HCT116 (cell line): Measurements from ENCODE around the gene ERN1. TPM values are rescaled to one million over a fixed set of nuclear protein-coding genes. Genes with fewer than 3 reads are reported as not detected.

Experiments used
- ATAC-seq: fragments of 200-7000 bp; cut with Tn5 transposase; 2 replicates; pipeline ENCODE4 v1.9.1; 2020; ENCODE audit warnings: mild to moderate bottlenecking, moderate library complexity
- BruUV-seq: library from RNA; stranded (reverse); fragments of 400-500 nt; replicated peaks from 2 replicates; lab custom pipeline; 2021; lab: Mats Ljungman, UMichigan
- CTCF ChIA-PET: fragments of 300-600 bp; sonication (Branson Sonifier 250); formaldehyde crosslinking; loops from one replicate; lab custom pipeline; 2021; ENCODE audit warnings: antibody characterized with exemption; lab: Charles Lee
- POLR2A ChIA-PET: fragments of 300-600, 350-600 bp; sonication (Branson Sonifier 250); formaldehyde crosslinking; loops from one replicate; lab custom pipeline; 2021; ENCODE audit warnings: antibody characterized with exemption; lab: Charles Lee
- RAD21 ChIA-PET, 2 experiments: fragments of 300-600 bp; sonication (Branson Sonifier 250); formaldehyde crosslinking; loops; one replicate each; lab custom pipeline; 2023; ENCODE audit warnings: low total read pairs in 2 of 2; ENCODE audit not compliant: uncharacterized antibody in 2 of 2, unreplicated experiment in 2 of 2, low non-redundant PET in 1 of 2; lab: Charles Lee
- DNase-seq: peaks from one replicate; pipeline ENCODE4 v3.0.0-alpha.2; 2010; ENCODE audit warnings: low read depth, low spot score
- H2AFZ ChIP-seq: fragments of 200-600 bp; shearing (Covaris generic), sonication (generic); 2 replicates; pipeline ENCODE4 v1.6.1; 2017; ENCODE audit warnings: low read depth, mixed run types, mixed read lengths, antibody characterized with exemption, low read length; ENCODE audit not compliant: poor library complexity, severe bottlenecking
- H3K27ac ChIP-seq: 2 replicates; pipeline ENCODE4 v1.5.1; 2012; ENCODE audit warnings: low read depth, low read length
- H3K27me3 ChIP-seq: fragments of 200-600 bp; sonication (generic); 2 replicates; pipeline ENCODE4 v1.6.1; 2016; ENCODE audit warnings: mixed run types, low read length, mixed read lengths; ENCODE audit not compliant: insufficient read depth
- H3K36me3 ChIP-seq, 2 experiments: fragments of 200-500 bp in 1 of 2; fragments of 200-600 bp in 1 of 2; sonication (Bioruptor generic) in 1 of 2; sonication (generic) in 1 of 2; 2 replicates each; pipeline versions ENCODE4 v1.5.1 to v1.6.1; 2014 to 2016; ENCODE audit warnings: low read length in 2 of 2, inconsistent platforms in 1 of 2, mixed read lengths in 1 of 2, mixed run types in 1 of 2; ENCODE audit not compliant: insufficient read depth in 2 of 2, control insufficient read depth in 1 of 2
- H3K4me1 ChIP-seq, 2 experiments: fragments of 200-600 bp in 1 of 2; sonication (generic) in 1 of 2; 2 replicates each; pipeline versions ENCODE4 v1.5.1 to v1.6.1; 2012 to 2017; ENCODE audit warnings: low read length in 2 of 2, inconsistent platforms in 1 of 2, mild to moderate bottlenecking in 1 of 2, mixed read lengths in 1 of 2, mixed run types in 1 of 2, moderate library complexity in 1 of 2; ENCODE audit not compliant: insufficient read depth in 2 of 2, control insufficient read depth in 1 of 2
- H3K4me2 ChIP-seq: fragments of 200-600 bp; sonication (generic); 2 replicates; pipeline ENCODE4 v1.6.1; 2017; ENCODE audit warnings: mixed run types, low read length, mixed read lengths
- H3K4me3 ChIP-seq, 2 experiments: fragments of 200-600 bp in 1 of 2; sonication (generic) in 1 of 2; replicated peaks in 1 of 2; 2 replicates each; pipeline ENCODE4 v1.5.1; 2011 to 2016; ENCODE audit warnings: low read length in 2 of 2, control low read depth in 1 of 2, low read depth in 1 of 2, mild to moderate bottlenecking in 1 of 2, mixed read lengths in 1 of 2, mixed run types in 1 of 2
- H3K79me2 ChIP-seq: fragments of 200-600 bp; sonication (generic); 2 replicates; pipeline ENCODE4 v1.6.1; 2017; ENCODE audit warnings: mild to moderate bottlenecking, mixed run types, low read length, moderate library complexity, mixed read lengths; ENCODE audit not compliant: insufficient read depth
- H3K9ac ChIP-seq: fragments of 200-600 bp; sonication (generic); 2 replicates; pipeline ENCODE4 v1.6.1; 2016; ENCODE audit warnings: low read length, mixed read lengths
- H3K9me2 ChIP-seq: fragments of 200-600 bp; sonication (generic), shearing (Covaris generic); 2 replicates; pipeline ENCODE4 v1.6.1; 2017; ENCODE audit warnings: mixed run types, mild to moderate bottlenecking, moderate library complexity; ENCODE audit not compliant: insufficient read depth
- H3K9me3 ChIP-seq, 2 experiments: fragments of 200-500 bp in 1 of 2; fragments of 200-600 bp in 1 of 2; sonication (Bioruptor generic) in 1 of 2; sonication (generic) in 1 of 2; 2 replicates each; pipeline ENCODE4 v1.6.1; 2014 to 2017; ENCODE audit warnings: low read length in 2 of 2, mixed read lengths in 2 of 2, inconsistent platforms in 1 of 2, low read depth in 1 of 2, mild to moderate bottlenecking in 1 of 2, mixed run types in 1 of 2, moderate library complexity in 1 of 2; ENCODE audit not compliant: control insufficient read depth in 1 of 2, insufficient read depth in 1 of 2
- H4K20me1 ChIP-seq: fragments of 200-600 bp; sonication (generic), shearing (Covaris generic); 2 replicates; pipeline ENCODE4 v1.6.1; 2017; ENCODE audit warnings: mixed run types, mild to moderate bottlenecking, moderate library complexity; ENCODE audit not compliant: insufficient read depth
- CBX3 ChIP-seq: IDR thresholded peaks from 2 replicates; pipeline ENCODE4 v1.6.1; 2012; ENCODE audit warnings: low read depth
- EGR1 ChIP-seq: IDR thresholded peaks from 2 replicates; pipeline ENCODE4 v1.6.1; 2012; ENCODE audit warnings: low read depth
- ELF1 ChIP-seq: IDR thresholded peaks from 2 replicates; pipeline ENCODE4 v1.6.1; 2012; ENCODE audit warnings: low read depth, borderline replicate concordance
- JUND ChIP-seq: IDR thresholded peaks from 2 replicates; pipeline ENCODE4 v1.6.1; 2012
- POLR2A ChIP-seq: IDR thresholded peaks from 2 replicates; pipeline ENCODE4 v1.7.0; 2011; ENCODE audit warnings: borderline replicate concordance; ENCODE audit not compliant: insufficient read depth, insufficient read length; ENCODE audit errors: extremely low read depth
- POLR2AphosphoS5 ChIP-seq: IDR thresholded peaks from 2 replicates; pipeline ENCODE4 v1.6.1; 2011; ENCODE audit warnings: mild to moderate bottlenecking, low read depth, low read length, moderate library complexity
- SIN3A ChIP-seq: IDR thresholded peaks from 2 replicates; pipeline ENCODE4 v1.6.1; 2012; ENCODE audit warnings: low read depth
- SP1 ChIP-seq: IDR thresholded peaks from 2 replicates; pipeline ENCODE4 v1.6.1; 2012; ENCODE audit warnings: low read depth
- SRF ChIP-seq: IDR thresholded peaks from 2 replicates; pipeline ENCODE4 v1.6.1; 2012; ENCODE audit warnings: low read depth
- YY1 ChIP-seq: IDR thresholded peaks from 2 replicates; pipeline ENCODE4 v1.6.1; 2011; ENCODE audit warnings: low read length, low read depth, moderate library complexity, mild to moderate bottlenecking; ENCODE audit not compliant: insufficient replicate concordance; ENCODE audit errors: extremely low read depth
- ZFX ChIP-seq: fragments of 450-650 bp; IDR thresholded peaks from 2 replicates; pipeline ENCODE4 v1.6.1; 2017
- ZNF274 ChIP-seq: fragments of 200-500 bp; sonication (Bioruptor generic); IDR thresholded peaks from 2 replicates; pipeline ENCODE4 v1.6.1; 2014; ENCODE audit warnings: mild to moderate bottlenecking, low read depth, low read length, inconsistent platforms
- intact Hi-C: fragments of 100-400 bp; cut with micrococcal nuclease; formaldehyde crosslinking; loops from 2 replicates; pipeline ENCODE4 v1.10.0; 2022
- total RNA-seq: library from RNA; stranded (reverse); gene quantifications from one replicate; pipeline ENCODE4 v1.2.1, GENCODE V29; 2021; ENCODE audit not compliant: unreplicated experiment
- TF ChIP-seq, protein P1 (sequence below), 3 experiments: fragments of 200-600 bp in 1 of 3; sonication (generic) in 1 of 3; IDR thresholded peaks in 2 of 3; conservative IDR thresholded peaks in 1 of 3; 2 replicates each; pipeline ENCODE4 v1.5.1; 2012 to 2017; ENCODE audit warnings: low read depth in 2 of 3, low read length in 2 of 3, antibody characterized with exemption in 1 of 3, borderline replicate concordance in 1 of 3, control low read depth in 1 of 3, mild to moderate bottlenecking in 1 of 3, mixed read lengths in 1 of 3, mixed run types in 1 of 3, moderate library complexity in 1 of 3; ENCODE audit not compliant: insufficient read depth in 1 of 3
- TF ChIP-seq, protein P2 (sequence below): IDR thresholded peaks from 2 replicates; pipeline ENCODE4 v1.6.1; 2011; ENCODE audit warnings: mild to moderate bottlenecking, low read length, moderate library complexity; ENCODE audit not compliant: insufficient replicate concordance; ENCODE audit errors: extremely low read depth
- TF ChIP-seq, protein P3 (sequence below): IDR thresholded peaks from 2 replicates; pipeline ENCODE4 v1.6.1; 2012

The ERN1 gene
- total RNA-seq, 1 experiment from 2014 or later, result 28.2 TPM

- no peaks in the 10 kb centered on the region for H3K9me2 ChIP-seq
- H3K79me2 ChIP-seq, result no peaks in the 10 kb centered on the region
- no peak overlapping the region for H3K27ac ChIP-seq
- H3K4me3 ChIP-seq, result no peak overlapping the region
- intact Hi-C loops, result no loop called here
- ChIA-PET CTCF (interaction anchor here (0.9 kb wide), 1 partner anchor 111 kb away, joined by 3 read pairs; no protein-coding TSS in a partner anchor), RAD21 (no interaction called here), POLR2A (interaction anchor here (1.5 kb wide), 1 partner anchor 9 kb away, joined by 3 read pairs; the partner anchor contains the start of gene ERN1)
- H3K27me3 ChIP-seq, result no peaks in the 10 kb centered on the region
- no peak overlapping the region for H2AFZ ChIP-seq
- TF ChIP-seq CBX3, result no peak
- TF ChIP-seq, protein P1, sequence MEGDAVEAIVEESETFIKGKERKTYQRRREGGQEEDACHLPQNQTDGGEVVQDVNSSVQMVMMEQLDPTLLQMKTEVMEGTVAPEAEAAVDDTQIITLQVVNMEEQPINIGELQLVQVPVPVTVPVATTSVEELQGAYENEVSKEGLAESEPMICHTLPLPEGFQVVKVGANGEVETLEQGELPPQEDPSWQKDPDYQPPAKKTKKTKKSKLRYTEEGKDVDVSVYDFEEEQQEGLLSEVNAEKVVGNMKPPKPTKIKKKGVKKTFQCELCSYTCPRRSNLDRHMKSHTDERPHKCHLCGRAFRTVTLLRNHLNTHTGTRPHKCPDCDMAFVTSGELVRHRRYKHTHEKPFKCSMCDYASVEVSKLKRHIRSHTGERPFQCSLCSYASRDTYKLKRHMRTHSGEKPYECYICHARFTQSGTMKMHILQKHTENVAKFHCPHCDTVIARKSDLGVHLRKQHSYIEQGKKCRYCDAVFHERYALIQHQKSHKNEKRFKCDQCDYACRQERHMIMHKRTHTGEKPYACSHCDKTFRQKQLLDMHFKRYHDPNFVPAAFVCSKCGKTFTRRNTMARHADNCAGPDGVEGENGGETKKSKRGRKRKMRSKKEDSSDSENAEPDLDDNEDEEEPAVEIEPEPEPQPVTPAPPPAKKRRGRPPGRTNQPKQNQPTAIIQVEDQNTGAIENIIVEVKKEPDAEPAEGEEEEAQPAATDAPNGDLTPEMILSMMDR (IDR thresholded peaks at IDR 0.05 in 2 of 3, conservative IDR thresholded peaks at IDR 0.05 in 1 of 3; ENCODE audit: borderline replicate concordance in 1 of 3, insufficient read depth in 1 of 3, low read depth in 2 of 3, low read length in 2 of 3), result no peak
- TF ChIP-seq, protein P2, sequence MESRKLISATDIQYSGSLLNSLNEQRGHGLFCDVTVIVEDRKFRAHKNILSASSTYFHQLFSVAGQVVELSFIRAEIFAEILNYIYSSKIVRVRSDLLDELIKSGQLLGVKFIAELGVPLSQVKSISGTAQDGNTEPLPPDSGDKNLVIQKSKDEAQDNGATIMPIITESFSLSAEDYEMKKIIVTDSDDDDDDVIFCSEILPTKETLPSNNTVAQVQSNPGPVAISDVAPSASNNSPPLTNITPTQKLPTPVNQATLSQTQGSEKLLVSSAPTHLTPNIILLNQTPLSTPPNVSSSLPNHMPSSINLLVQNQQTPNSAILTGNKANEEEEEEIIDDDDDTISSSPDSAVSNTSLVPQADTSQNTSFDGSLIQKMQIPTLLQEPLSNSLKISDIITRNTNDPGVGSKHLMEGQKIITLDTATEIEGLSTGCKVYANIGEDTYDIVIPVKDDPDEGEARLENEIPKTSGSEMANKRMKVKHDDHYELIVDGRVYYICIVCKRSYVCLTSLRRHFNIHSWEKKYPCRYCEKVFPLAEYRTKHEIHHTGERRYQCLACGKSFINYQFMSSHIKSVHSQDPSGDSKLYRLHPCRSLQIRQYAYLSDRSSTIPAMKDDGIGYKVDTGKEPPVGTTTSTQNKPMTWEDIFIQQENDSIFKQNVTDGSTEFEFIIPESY, result no peak
- TF ChIP-seq SIN3A, result no peak
- no peak for TF ChIP-seq SRF
- TF ChIP-seq, protein P3, sequence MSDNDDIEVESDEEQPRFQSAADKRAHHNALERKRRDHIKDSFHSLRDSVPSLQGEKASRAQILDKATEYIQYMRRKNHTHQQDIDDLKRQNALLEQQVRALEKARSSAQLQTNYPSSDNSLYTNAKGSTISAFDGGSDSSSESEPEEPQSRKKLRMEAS, result no peak
- TF ChIP-seq YY1, result no peak
- no peak for TF ChIP-seq ZFX
- TF ChIP-seq JUND, result no peak
- TF ChIP-seq SP1, result no peak
- TF ChIP-seq ELF1, result no peak
- TF ChIP-seq EGR1, result no peak
- TF ChIP-seq POLR2AphosphoS5, result no peak
- TF ChIP-seq ZNF274, result no peak
- TF ChIP-seq POLR2A, result no peak
- H3K36me3 ChIP-seq, result no peaks in the 10 kb centered on the region
- BruUV-seq, result no TSS peak
- H3K9me3 ChIP-seq, result no peaks in the 10 kb centered on the region
- ATAC-seq, result no peak
- peaks cover 0 to under 1% of the 10 kb centered on the region in 2 experiments; a peak in 1 of 4 replicates for H3K4me1 ChIP-seq
- no peaks in the 10 kb centered on the region for H4K20me1 ChIP-seq
- no peak for DNase-seq
- no peak overlapping the region for H3K9ac ChIP-seq
- no peak overlapping the region for H3K4me2 ChIP-seq
Observed at GRCh38 chr17:64139542-64139941, 9.6 kb upstream of the ERN1 start.
